ENCODE results near the gene MRPL40.

The MRPL40 gene

DNA sequence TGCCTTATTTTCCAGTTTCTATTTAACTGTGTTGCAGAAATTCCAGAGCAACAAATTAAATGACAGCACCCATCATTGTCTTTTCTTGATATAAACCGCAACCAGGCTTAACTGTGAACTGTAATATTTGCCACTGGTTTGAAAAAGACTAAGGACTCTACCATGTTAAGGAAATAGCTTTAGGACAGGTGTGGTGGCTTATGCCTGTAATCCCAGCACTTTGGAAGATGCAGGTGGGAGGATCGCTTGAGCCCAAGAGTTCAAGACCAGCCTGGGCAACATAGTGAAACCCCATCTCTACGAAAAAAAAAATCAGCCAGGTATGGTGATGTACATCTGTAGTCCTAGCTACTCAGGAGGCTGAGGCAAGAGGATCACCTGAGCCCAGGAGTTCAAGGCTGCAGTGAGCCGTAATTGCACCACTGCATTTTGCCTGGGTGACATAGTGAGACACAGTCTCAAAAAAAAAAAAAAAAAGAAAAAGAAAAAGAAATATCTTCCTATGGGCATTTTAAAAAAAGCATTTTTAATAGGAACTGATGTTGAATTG is 29.6 kb upstream of the MRPL40 start:
- no peak overlapping the region for H3K4me3 ChIP-seq (ENCODE audit: low read depth, low read length)
- DNase-seq (ENCODE audit: low read depth), result no peak
- TF ChIP-seq, protein P1, sequence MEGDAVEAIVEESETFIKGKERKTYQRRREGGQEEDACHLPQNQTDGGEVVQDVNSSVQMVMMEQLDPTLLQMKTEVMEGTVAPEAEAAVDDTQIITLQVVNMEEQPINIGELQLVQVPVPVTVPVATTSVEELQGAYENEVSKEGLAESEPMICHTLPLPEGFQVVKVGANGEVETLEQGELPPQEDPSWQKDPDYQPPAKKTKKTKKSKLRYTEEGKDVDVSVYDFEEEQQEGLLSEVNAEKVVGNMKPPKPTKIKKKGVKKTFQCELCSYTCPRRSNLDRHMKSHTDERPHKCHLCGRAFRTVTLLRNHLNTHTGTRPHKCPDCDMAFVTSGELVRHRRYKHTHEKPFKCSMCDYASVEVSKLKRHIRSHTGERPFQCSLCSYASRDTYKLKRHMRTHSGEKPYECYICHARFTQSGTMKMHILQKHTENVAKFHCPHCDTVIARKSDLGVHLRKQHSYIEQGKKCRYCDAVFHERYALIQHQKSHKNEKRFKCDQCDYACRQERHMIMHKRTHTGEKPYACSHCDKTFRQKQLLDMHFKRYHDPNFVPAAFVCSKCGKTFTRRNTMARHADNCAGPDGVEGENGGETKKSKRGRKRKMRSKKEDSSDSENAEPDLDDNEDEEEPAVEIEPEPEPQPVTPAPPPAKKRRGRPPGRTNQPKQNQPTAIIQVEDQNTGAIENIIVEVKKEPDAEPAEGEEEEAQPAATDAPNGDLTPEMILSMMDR (IDR thresholded peaks at IDR 0.05; ENCODE audit: low read depth, low read length), result no peak

DNA sequence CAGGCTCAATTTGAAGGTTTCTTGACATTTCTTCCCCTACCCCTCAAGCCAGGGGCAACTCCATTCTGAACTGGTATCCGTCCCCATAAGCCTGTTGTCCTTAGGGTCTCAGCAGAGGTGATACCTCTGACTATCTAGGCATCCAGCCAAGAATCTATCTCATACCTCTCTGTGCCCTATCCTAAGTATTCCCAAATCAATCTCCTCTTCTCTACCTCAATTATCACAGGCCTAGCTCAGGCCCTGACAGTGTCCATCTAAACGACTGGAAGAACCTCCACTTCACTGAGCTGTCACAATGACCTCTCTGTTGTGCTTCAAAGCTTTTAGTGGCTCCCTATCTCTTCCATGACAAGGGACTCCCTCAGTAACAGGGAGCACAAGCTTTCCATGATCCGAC is 27.7 kb upstream of the MRPL40 start:
- TF ChIP-seq, protein P1 (IDR thresholded peaks at IDR 0.05; ENCODE audit: low read depth, low read length), result no peak
- TF ChIP-seq MYC (IDR thresholded peaks at IDR 0.05; ENCODE audit: low read depth, low read length), result no peak
- no peak for DNase-seq (ENCODE audit: low read depth)

DNA sequence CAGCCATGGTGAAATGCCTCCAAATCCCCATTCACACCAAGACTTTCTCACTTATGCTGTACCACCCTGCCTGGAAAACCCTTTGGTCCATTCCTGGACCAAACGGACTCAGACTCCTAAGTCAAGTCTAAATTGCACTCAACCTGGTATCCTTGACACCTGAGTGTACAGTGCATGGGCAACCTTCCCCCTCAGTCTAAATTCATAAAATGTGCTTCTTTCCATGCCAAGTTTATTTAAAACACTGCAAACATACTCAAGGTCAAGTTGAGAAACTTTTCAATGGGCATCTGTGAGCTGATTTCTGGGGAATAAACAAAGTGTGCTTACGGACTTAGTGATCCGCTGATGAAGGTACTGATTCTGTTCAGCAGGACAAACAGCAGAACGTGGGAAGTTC is 27.2 kb upstream of the MRPL40 start:
- no peak for DNase-seq (ENCODE audit: low read depth)
- H3K4me3 ChIP-seq (ENCODE audit: low read depth, low read length), result no peak overlapping the region
- no peak for TF ChIP-seq POLR2A (IDR thresholded peaks at IDR 0.05; ENCODE audit: extremely low read depth, insufficient read length)
- no peak for TF ChIP-seq MYC (IDR thresholded peaks at IDR 0.05; ENCODE audit: low read depth, low read length)
- TF ChIP-seq, protein P2, sequence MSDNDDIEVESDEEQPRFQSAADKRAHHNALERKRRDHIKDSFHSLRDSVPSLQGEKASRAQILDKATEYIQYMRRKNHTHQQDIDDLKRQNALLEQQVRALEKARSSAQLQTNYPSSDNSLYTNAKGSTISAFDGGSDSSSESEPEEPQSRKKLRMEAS (IDR thresholded peaks at IDR 0.05; ENCODE audit: low read depth, low read length), result no peak
- TF ChIP-seq, protein P1 (IDR thresholded peaks at IDR 0.05; ENCODE audit: low read depth, low read length), result no peak

More for the DNA sequence above, 27.7 kb upstream of the MRPL40 start:
- H3K4me3 ChIP-seq (ENCODE audit: low read depth, low read length), result no peak overlapping the region

DNA sequence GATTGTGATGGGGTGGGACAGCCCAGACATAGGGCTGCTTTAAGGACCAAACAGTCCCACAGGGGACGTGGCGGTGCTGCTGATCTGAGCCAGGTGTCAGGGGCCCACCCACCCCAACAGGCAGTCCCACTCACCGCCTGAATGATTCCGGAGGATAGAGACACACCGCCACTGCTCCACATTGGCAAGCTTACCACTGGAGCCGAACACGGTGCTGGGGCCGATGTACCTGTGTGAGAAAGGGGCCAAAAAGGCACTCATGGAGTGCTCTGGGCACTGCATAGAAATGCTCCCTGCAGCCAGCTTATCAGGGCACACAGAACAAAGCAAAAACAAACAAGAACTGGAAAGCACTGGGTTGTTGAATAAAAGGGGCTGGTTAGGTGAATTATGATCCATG is 26.7 kb upstream of the MRPL40 start:
- H3K4me3 ChIP-seq (ENCODE audit: low read depth, low read length), result no peak overlapping the region
- no peak for DNase-seq (ENCODE audit: low read depth)
- TF ChIP-seq, protein P1 (IDR thresholded peaks at IDR 0.05; ENCODE audit: low read depth, low read length), result no peak
- TF ChIP-seq MYC (IDR thresholded peaks at IDR 0.05; ENCODE audit: low read depth, low read length), result no peak
- TF ChIP-seq, protein P2 (IDR thresholded peaks at IDR 0.05; ENCODE audit: low read depth, low read length), result no peak

DNA sequence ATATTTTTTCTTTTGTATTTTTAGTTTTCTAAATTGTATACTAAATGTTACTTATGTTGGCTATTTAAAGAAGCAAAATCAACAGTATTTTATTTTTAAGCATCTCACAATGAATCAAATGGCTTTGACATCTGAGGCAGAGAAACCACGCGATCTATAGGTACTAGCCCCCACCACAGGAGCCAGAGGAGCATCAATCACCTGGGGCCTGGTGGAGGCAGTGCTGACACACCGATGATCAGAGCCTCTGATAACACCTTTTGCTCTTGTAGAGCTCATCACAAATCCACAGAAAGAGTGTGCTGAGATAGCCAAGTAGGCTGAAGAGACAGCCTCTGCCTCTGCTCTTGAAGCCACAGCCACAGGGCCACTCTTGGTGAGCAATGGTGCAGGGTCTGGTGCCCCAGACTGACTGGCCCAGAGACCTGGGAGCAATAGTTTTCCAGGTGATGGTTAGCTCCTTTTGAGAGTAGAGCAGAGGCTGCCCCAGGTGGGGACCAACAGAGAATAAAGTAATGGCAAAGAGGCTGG is 26.0 kb upstream of the MRPL40 start:
- no peak for TF ChIP-seq POLR2A (IDR thresholded peaks at IDR 0.05; ENCODE audit: extremely low read depth, insufficient read length)
- TF ChIP-seq, protein P2 (IDR thresholded peaks at IDR 0.05; ENCODE audit: low read depth, low read length), result no peak
- no peak for TF ChIP-seq MYC (IDR thresholded peaks at IDR 0.05; ENCODE audit: low read depth, low read length)
- TF ChIP-seq, protein P1 (IDR thresholded peaks at IDR 0.05; ENCODE audit: low read depth, low read length), result no peak
- H3K4me3 ChIP-seq (ENCODE audit: low read depth, low read length), result no peak overlapping the region
- no peak for DNase-seq (ENCODE audit: low read depth)

DNA sequence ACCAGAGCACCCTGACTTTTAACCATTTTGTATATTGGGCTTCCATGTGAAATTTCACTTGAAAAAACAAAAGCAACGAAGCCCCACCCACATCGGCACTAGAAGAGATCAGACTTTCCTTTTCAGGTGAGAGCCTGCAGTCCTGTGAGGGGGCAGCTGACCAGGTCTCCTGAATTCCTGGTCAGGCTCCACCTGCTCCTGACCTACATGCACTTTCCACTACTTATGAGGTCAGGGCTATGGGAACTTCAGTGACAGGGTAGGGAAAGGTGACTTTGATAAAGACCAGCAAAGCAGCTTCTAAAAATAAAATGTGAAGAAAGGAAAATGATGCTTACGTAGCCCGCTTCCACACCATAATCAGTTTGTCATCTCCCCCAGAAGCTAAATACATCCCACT is 25.5 kb upstream of the MRPL40 start:
- DNase-seq (ENCODE audit: low read depth), result no peak
- no peak overlapping the region for H3K4me3 ChIP-seq (ENCODE audit: low read depth, low read length)
- TF ChIP-seq POLR2A (IDR thresholded peaks at IDR 0.05; ENCODE audit: extremely low read depth, insufficient read length) (no peak), MYC (IDR thresholded peaks at IDR 0.05; ENCODE audit: low read depth, low read length) (no peak)
- TF ChIP-seq, protein P2 (IDR thresholded peaks at IDR 0.05; ENCODE audit: low read depth, low read length), result no peak
- TF ChIP-seq, protein P1 (IDR thresholded peaks at IDR 0.05; ENCODE audit: low read depth, low read length), result no peak
